Skin of body (tissue), 2 donors: ENCODE data around the gene WNT2B. TPM values are rescaled to one million over a fixed set of nuclear protein-coding genes. Genes with fewer than 3 reads are reported as not detected.
"Not testable (repeated sequence)": the region's sequence is repeated elsewhere in the genome, so short reads cannot be mapped to it uniquely, and the experiment has no call there.

Source experiments
- DNase-seq: peaks from one replicate; lab custom pipeline; 2025; lab: John Stamatoyannopoulos, UW
- total RNA-seq: library from RNA; depleted of rRNA; stranded (reverse); fragments of >200 nt; gene quantifications from one replicate; pipeline ENCODE4 v1.2.3, GENCODE V29; 2014

Gene WNT2B
- 4.7 TPM for total RNA-seq

GRCh38 chr1:112508278-112509004 is at the start of gene WNT2B:
Gene WNT2B (plus strand): TSS chr1:112508965. CDS start chr1:112509263, 298 bp downstream.
- no peak for DNase-seq

DNA sequence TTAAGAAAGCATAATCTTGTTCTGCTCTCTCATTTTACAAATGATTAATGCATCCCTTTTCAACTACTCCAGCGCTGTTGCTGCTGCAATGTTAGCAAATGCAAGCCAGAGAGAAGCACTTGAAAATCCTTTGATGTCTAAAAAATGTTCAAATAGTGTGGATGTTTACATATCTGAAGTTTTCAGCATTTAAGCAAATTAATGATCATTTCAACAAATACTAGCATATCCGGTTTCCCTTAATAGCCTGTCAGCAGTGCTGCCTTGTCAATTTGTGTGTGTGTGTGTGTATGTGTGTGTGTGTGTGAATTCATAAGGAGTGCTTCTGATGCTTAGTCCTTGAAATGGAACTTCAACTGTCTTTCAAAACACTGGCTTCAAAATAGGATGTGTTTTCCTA is 48.1 kb upstream of the WNT2B start:
- no peak for DNase-seq

- DNase-seq, result no peak
Observed at GRCh38 chr1:112461200-112461871, 47.4 kb upstream of the WNT2B start.

GRCh38 chr1:112462953-112463279 is 45.8 kb upstream of the WNT2B start:
- no peak for DNase-seq

- DNase-seq, result no peak
Observed at GRCh38 chr1:112464501-112464900, 44.3 kb upstream of the WNT2B start.

GRCh38 chr1:112465122-112465521 is 43.6 kb upstream of the WNT2B start:
- no peak for DNase-seq

DNA sequence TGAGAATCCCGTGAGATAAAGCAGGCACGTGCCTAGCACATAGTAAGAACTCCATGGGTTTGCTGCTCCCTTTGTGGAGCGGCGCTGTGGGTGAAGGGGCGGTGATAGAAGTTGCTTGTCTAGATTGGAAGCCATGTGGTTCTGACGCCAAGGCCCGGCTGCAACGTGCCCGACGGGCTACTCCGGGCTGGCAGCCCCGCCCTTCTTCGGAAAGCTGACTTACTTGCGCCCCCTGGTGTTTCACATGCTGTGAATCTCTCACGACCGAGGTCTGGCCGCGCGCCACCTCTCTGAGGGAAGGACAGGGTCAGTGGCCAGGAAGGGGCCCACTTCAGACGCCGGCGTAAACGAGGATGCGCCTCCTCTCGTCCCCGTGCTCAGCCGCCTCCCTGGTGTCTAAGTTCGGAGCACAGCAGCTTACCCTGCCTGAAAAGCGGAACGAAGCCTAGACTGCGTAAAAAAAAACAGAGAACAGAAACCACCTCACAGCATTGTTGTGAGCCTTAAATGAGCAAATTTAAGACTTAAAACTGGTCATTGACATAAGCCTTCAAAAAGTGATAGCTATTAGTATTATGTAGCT is 42.6 kb upstream of the WNT2B start:
- DNase-seq, result peak; percentile 77

DNA sequence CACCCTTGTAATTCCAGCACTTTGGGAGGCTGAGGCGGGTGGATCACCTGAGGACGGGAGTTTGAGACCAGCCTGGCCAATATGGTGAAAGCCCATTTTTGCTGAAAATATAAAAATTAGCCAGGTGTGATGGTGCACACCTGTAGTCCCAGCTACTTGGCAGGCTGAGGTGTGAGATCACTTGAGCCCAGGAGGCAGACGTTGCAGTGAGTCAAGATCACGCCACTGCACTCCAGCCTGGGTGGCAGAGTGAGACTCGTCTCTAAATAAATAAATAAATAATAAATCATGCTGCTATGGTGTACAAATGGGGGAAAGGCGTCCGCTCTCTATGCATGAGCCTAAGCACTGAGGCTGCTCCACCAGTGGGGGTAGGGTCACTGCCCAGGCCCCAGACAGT is 38.4 kb upstream of the WNT2B start:
- not testable (repeated sequence) for DNase-seq

DNA sequence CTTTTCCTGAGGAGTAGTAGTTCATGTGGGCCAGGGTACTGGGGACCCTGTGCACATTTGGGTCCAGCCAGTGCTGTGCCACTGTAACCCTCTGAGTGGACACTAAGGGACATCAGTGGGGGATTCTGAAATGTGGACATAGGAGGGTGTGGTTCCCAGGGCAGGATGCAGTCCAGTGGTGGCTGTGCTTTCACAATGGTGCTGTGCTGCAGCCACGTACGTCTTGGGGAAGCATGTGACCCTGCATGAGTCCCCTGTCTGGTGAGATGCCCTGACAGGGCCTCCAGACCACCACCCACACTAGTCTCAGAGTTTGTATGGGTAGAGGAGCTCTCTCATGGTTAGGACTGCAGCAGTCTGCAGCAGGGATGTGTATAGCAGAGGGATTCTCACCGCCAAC is 37.8 kb upstream of the WNT2B start:
- no peak for DNase-seq

GRCh38 chr1:112472142-112472541 is 36.6 kb upstream of the WNT2B start:
- no peak for DNase-seq

- DNase-seq, result no peak
Observed at GRCh38 chr1:112477550-112477949, 31.2 kb upstream of the WNT2B start.

DNA sequence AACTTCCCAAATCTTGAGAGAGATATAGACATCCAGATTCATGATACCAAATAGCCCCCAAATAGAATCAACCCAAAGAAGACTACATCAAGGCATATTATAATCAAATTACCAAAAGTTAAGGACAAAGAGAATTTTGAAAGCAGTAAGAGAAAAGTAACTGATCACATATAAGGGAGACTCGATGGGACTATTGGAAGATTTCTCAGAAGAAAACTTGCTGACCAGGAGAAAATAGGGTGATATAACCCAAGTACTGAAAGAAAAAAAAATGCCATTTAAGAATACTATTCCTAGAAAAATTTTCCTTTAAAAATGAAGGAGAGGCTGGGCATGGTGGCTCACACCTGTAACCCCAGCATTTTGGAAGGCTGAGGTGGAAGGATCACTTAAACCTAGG is 30.5 kb upstream of the WNT2B start:
- DNase-seq, result no peak

DNA sequence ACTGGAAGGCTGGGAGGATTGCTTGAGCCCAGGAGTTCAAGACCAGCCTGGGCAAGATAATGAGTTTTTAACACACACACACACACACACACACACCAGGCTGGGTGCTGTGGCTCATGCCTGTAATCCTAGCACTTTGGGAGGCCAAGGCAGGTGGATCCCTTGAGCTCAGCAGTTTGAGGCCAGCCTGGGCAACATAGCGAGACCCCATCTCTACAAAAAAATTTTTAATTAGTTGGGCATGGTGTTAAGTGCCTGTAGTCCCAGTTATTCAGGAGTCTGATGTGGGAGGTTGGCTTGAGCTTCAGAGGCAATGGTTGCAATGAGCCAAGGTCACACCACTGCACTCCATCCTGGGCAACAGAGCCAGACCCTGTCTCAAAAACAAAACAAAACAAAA is 22.7 kb upstream of the WNT2B start:
- not testable (repeated sequence) for DNase-seq

DNA sequence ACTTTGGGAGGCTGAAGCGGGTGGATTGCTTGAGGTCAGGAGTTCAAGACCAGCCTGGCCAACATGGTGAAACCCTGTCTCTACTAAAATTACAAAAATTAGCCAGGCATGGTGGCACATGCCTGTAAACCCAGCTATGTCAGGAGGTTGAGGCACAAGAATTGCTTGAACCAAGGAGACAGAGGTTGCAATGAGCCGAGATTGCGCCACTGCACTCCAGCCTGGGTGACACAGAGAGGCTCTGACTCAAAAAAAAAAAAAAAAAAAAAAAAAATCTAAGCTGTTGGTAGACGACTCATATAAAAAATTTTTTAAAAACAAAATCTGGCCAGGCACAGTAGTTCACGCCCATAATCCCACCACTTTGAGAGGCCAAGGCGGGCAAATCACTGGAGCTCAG is 21.1 kb upstream of the WNT2B start:
- not testable (repeated sequence) for DNase-seq

GRCh38 chr1:112488141-112488540 is 20.6 kb upstream of the WNT2B start:
- no peak for DNase-seq

DNA sequence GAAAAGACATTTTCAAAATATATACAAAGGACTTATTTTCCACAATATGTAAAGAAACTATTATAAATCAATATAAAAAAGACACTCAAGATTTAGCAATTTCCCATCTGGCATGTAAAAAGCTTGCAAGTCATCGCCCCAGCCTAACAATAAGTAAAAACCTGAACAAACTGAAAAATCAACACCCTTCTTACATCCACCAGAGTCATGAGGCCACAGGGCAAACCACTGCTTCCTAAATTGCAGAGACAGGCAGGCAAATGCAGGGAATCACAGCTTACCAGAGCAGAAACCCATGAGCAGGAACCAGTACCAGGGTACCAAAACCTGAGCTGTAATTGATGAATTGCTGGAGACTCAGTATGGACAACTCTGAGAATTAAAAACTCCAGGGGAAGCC is 16.7 kb upstream of the WNT2B start:
- DNase-seq, result no peak

- DNase-seq, result no peak
Observed at GRCh38 chr1:112493351-112493750, 15.4 kb upstream of the WNT2B start.

- no peak for DNase-seq
Observed at GRCh38 chr1:112496290-112496689, 12.5 kb upstream of the WNT2B start.

- peak; percentile 20 for DNase-seq
Observed at GRCh38 chr1:112501810-112502641, 6.7 kb upstream of the WNT2B start.

GRCh38 chr1:112502826-112503225 is 5.9 kb upstream of the WNT2B start:
- peak; percentile 17 for DNase-seq

- DNase-seq, result no peak
Observed at GRCh38 chr1:112504001-112504660, 4.6 kb upstream of the WNT2B start.
